Ishikawa (cell line): Measurements from ENCODE around the gene OR6B3.

Experiments
- CEBPB ChIP-seq: IDR thresholded peaks from 2 replicates; pipeline ENCODE4 v1.6.1; 2012
- CREB1 ChIP-seq: IDR thresholded peaks from 2 replicates; pipeline ENCODE4 v1.6.1; 2012; ENCODE audit warnings: low read depth
- EGR1 ChIP-seq: IDR thresholded peaks from 2 replicates; pipeline ENCODE4 v1.6.1; 2012
- EP300 ChIP-seq: IDR thresholded peaks from 2 replicates; pipeline ENCODE4 v1.6.1; 2012; ENCODE audit warnings: borderline replicate concordance
- FOXM1 ChIP-seq: IDR thresholded peaks from 2 replicates; pipeline ENCODE4 v1.6.1; 2012; ENCODE audit warnings: low read depth, borderline replicate concordance
- MAX ChIP-seq: IDR thresholded peaks from 2 replicates; pipeline ENCODE4 v1.6.1; 2012
- NFIC ChIP-seq: IDR thresholded peaks from 2 replicates; pipeline ENCODE4 v1.6.1; 2012
- RAD21 ChIP-seq: IDR thresholded peaks from 2 replicates; pipeline ENCODE4 v1.6.1; 2012; ENCODE audit warnings: low read depth
- REST ChIP-seq: IDR thresholded peaks from 2 replicates; pipeline ENCODE4 v1.6.1; 2012; ENCODE audit warnings: low read depth, mild to moderate bottlenecking
- TAF1 ChIP-seq: IDR thresholded peaks from 2 replicates; pipeline ENCODE4 v1.6.1; 2012; ENCODE audit warnings: low read depth, mild to moderate bottlenecking
- TCF12 ChIP-seq: IDR thresholded peaks from 2 replicates; pipeline ENCODE4 v1.6.1; 2012; ENCODE audit warnings: low read depth
- TEAD4 ChIP-seq: IDR thresholded peaks from 2 replicates; pipeline ENCODE4 v1.6.1; 2012
- USF1 ChIP-seq: IDR thresholded peaks from 2 replicates; pipeline ENCODE4 v1.6.1; 2012
- YY1 ChIP-seq: IDR thresholded peaks from 2 replicates; pipeline ENCODE4 v1.6.1; 2012; ENCODE audit warnings: low read depth
- ZBTB7A ChIP-seq: IDR thresholded peaks from 2 replicates; pipeline ENCODE4 v1.6.1; 2012; ENCODE audit warnings: low read depth

The OR6B3 gene

GRCh38 chr2:240078631-240079030, 25.3 kb upstream of the OR6B3 start:
- TF ChIP-seq EP300 (no peak), CREB1 (no peak), FOXM1 (no peak), CEBPB (no peak), TAF1 (no peak), USF1 (no peak), TEAD4 (no peak), YY1 (no peak), EGR1 (no peak), RAD21 (no peak), MAX (no peak), TCF12 (no peak), ZBTB7A (no peak), NFIC (no peak), REST (no peak)

- TF ChIP-seq TAF1 = no peak
Observed at GRCh38 chr2:240077442-240077841, 24.1 kb upstream of the OR6B3 start.

- TF ChIP-seq CREB1 (no peak), NFIC (no peak), MAX (no peak), FOXM1 (no peak), USF1 (no peak)
Observed at GRCh38 chr2:240074545-240074944, 21.2 kb upstream of the OR6B3 start.

- TF ChIP-seq YY1 (no peak), FOXM1 (no peak), TAF1 (no peak), ZBTB7A (no peak), MAX (no peak)
Observed at GRCh38 chr2:240070907-240071306, 17.6 kb upstream of the OR6B3 start.

GRCh38 chr2:240069829-240070228, 16.5 kb upstream of the OR6B3 start:
- TF ChIP-seq REST = no peak
- TF ChIP-seq NFIC = no peak
- TF ChIP-seq RAD21 = no peak
- no peak for TF ChIP-seq TEAD4
- TF ChIP-seq EP300 = no peak
- TF ChIP-seq ZBTB7A = no peak
- TF ChIP-seq CREB1 = no peak
- TF ChIP-seq USF1 = no peak
- TF ChIP-seq MAX = no peak
- no peak for TF ChIP-seq TCF12
- TF ChIP-seq CEBPB = no peak
- no peak for TF ChIP-seq FOXM1
- TF ChIP-seq TAF1 = no peak
- no peak for TF ChIP-seq YY1
- TF ChIP-seq EGR1 = no peak

- no peak for TF ChIP-seq TAF1
Observed at GRCh38 chr2:240068193-240068592, 14.9 kb upstream of the OR6B3 start.
